ENCODE data around the gene EFNA5. TPM values are rescaled to one million over a fixed set of nuclear protein-coding genes. Genes with fewer than 3 reads are reported as not detected.

Gene EFNA5
- total and polyA plus RNA-seq, 2 donors = 1.7 to 3.6 TPM

- no peaks in the 10 kb centered on the region for H3K27me3 ChIP-seq (ENCODE audit: control insufficient read depth in 2 of 2, insufficient read depth in 1 of 2, low read length in 1 of 2)
- 69% methylated on average over 3 of the region's 3 CpGs for WGBS
- no peaks in the 10 kb centered on the region for H3K36me3 ChIP-seq (ENCODE audit: control insufficient read depth in 2 of 2, insufficient read depth in 2 of 2, low read length in 1 of 2)
- no peak overlapping the region for H3K27ac ChIP-seq (ENCODE audit: low read depth in 1 of 2, low read length in 1 of 2)
- DNase-seq (ENCODE audit: low read depth in 6 of 9, low spot score in 9 of 9) = no peak
- H3K4me1 ChIP-seq (ENCODE audit: control insufficient read depth in 2 of 2, insufficient read depth in 2 of 2, low read length in 2 of 2) = no peaks in the 10 kb centered on the region
- no peak overlapping the region for H3K4me3 ChIP-seq (ENCODE audit: low read length in 2 of 2)
- H3K9me3 ChIP-seq (ENCODE audit: control insufficient read depth in 2 of 2, insufficient read depth in 1 of 2, low read length in 1 of 2) = no peaks in the 10 kb centered on the region
These were observed 34.2 kb downstream of the EFNA5 start for GRCh38 chr5:107636555-107636954.

- DNase-seq (ENCODE audit: low read depth in 6 of 9, low spot score in 9 of 9) = no peak
- Histone ChIP-seq H3K4me1 (ENCODE audit: control insufficient read depth in 2 of 2, insufficient read depth in 2 of 2, low read length in 2 of 2) (no peaks in the 10 kb centered on the region), H3K9me3 (ENCODE audit: control insufficient read depth in 2 of 2, insufficient read depth in 1 of 2, low read length in 1 of 2) (no peaks in the 10 kb centered on the region), H3K4me3 (ENCODE audit: low read length in 2 of 2) (no peak overlapping the region), H3K27me3 (ENCODE audit: control insufficient read depth in 2 of 2, insufficient read depth in 1 of 2, low read length in 1 of 2) (no peaks in the 10 kb centered on the region), H3K27ac (ENCODE audit: low read depth in 1 of 2, low read length in 1 of 2) (no peak overlapping the region), H3K36me3 (ENCODE audit: control insufficient read depth in 2 of 2, insufficient read depth in 2 of 2, low read length in 1 of 2) (no peaks in the 10 kb centered on the region)
- 77% methylated on average over 4 of the region's 4 CpGs for WGBS
These were observed 34.7 kb downstream of the EFNA5 start for GRCh38 chr5:107636068-107636467.

- Histone ChIP-seq H3K4me3 (ENCODE audit: low read length in 2 of 2) (no peak overlapping the region), H3K9me3 (ENCODE audit: control insufficient read depth in 2 of 2, insufficient read depth in 1 of 2, low read length in 1 of 2) (no peaks in the 10 kb centered on the region), H3K27ac (ENCODE audit: low read depth in 1 of 2, low read length in 1 of 2) (no peak overlapping the region), H3K36me3 (ENCODE audit: control insufficient read depth in 2 of 2, insufficient read depth in 2 of 2, low read length in 1 of 2) (no peaks in the 10 kb centered on the region), H3K4me1 (ENCODE audit: control insufficient read depth in 2 of 2, insufficient read depth in 2 of 2, low read length in 2 of 2) (no peaks in the 10 kb centered on the region), H3K27me3 (ENCODE audit: control insufficient read depth in 2 of 2, insufficient read depth in 1 of 2, low read length in 1 of 2) (no peaks in the 10 kb centered on the region)
- no peak for DNase-seq (ENCODE audit: low read depth in 6 of 9, low spot score in 9 of 9)
- WGBS = 94% methylated on average over 7 of the region's 7 CpGs
These were observed 35.5 kb downstream of the EFNA5 start for GRCh38 chr5:107634981-107635848.

- H3K4me1 ChIP-seq (ENCODE audit: control insufficient read depth in 2 of 2, insufficient read depth in 2 of 2, low read length in 2 of 2) = no peaks in the 10 kb centered on the region
- no peaks in the 10 kb centered on the region for H3K27me3 ChIP-seq (ENCODE audit: control insufficient read depth in 2 of 2, insufficient read depth in 1 of 2, low read length in 1 of 2)
- H3K27ac ChIP-seq (ENCODE audit: low read depth in 1 of 2, low read length in 1 of 2) = no peak overlapping the region
- H3K36me3 ChIP-seq (ENCODE audit: control insufficient read depth in 2 of 2, insufficient read depth in 2 of 2, low read length in 1 of 2) = no peaks in the 10 kb centered on the region
- no peaks in the 10 kb centered on the region for H3K9me3 ChIP-seq (ENCODE audit: control insufficient read depth in 2 of 2, insufficient read depth in 1 of 2, low read length in 1 of 2)
- WGBS = 96% methylated on average over 11 of the region's 11 CpGs
- DNase-seq (ENCODE audit: low read depth in 6 of 9, low spot score in 9 of 9) = no peak
- H3K4me3 ChIP-seq (ENCODE audit: low read length in 2 of 2) = no peak overlapping the region
These were observed 37.4 kb downstream of the EFNA5 start for GRCh38 chr5:107633171-107633901.

- Histone ChIP-seq H3K27me3 (ENCODE audit: control insufficient read depth in 2 of 2, insufficient read depth in 1 of 2, low read length in 1 of 2) (no peaks in the 10 kb centered on the region), H3K36me3 (ENCODE audit: control insufficient read depth in 2 of 2, insufficient read depth in 2 of 2, low read length in 1 of 2) (no peaks in the 10 kb centered on the region), H3K9me3 (ENCODE audit: control insufficient read depth in 2 of 2, insufficient read depth in 1 of 2, low read length in 1 of 2) (no peaks in the 10 kb centered on the region), H3K4me1 (ENCODE audit: control insufficient read depth in 2 of 2, insufficient read depth in 2 of 2, low read length in 2 of 2) (no peaks in the 10 kb centered on the region), H3K4me3 (ENCODE audit: low read length in 2 of 2) (no peak overlapping the region), H3K27ac (ENCODE audit: low read depth in 1 of 2, low read length in 1 of 2) (no peak overlapping the region)
- no peak for DNase-seq (ENCODE audit: low read depth in 6 of 9, low spot score in 9 of 9)
- 94% methylated on average over 4 of the region's 4 CpGs for WGBS
These were observed 38.9 kb downstream of the EFNA5 start for GRCh38 chr5:107631805-107632362.

- H3K27ac ChIP-seq (ENCODE audit: low read depth in 1 of 2, low read length in 1 of 2) = no peak overlapping the region
- no peaks in the 10 kb centered on the region for H3K9me3 ChIP-seq (ENCODE audit: control insufficient read depth in 2 of 2, insufficient read depth in 1 of 2, low read length in 1 of 2)
- H3K27me3 ChIP-seq (ENCODE audit: control insufficient read depth in 2 of 2, insufficient read depth in 1 of 2, low read length in 1 of 2) = no peaks in the 10 kb centered on the region
- H3K36me3 ChIP-seq (ENCODE audit: control insufficient read depth in 2 of 2, insufficient read depth in 2 of 2, low read length in 1 of 2) = no peaks in the 10 kb centered on the region
- no peaks in the 10 kb centered on the region for H3K4me1 ChIP-seq (ENCODE audit: control insufficient read depth in 2 of 2, insufficient read depth in 2 of 2, low read length in 2 of 2)
- H3K4me3 ChIP-seq (ENCODE audit: low read length in 2 of 2) = no peak overlapping the region
- no peak for DNase-seq (ENCODE audit: low read depth in 6 of 9, low spot score in 9 of 9)
- WGBS = over 99% methylated on average over 2 of the region's 2 CpGs
These were observed 40.6 kb downstream of the EFNA5 start for GRCh38 chr5:107630184-107630583.

GRCh38 chr5:107624235-107624634 is 46.5 kb downstream of the EFNA5 start:
- no peak overlapping the region for H3K4me3 ChIP-seq (ENCODE audit: low read length in 2 of 2)
- no peaks in the 10 kb centered on the region for H3K36me3 ChIP-seq (ENCODE audit: control insufficient read depth in 2 of 2, insufficient read depth in 2 of 2, low read length in 1 of 2)
- no peaks in the 10 kb centered on the region for H3K9me3 ChIP-seq (ENCODE audit: control insufficient read depth in 2 of 2, insufficient read depth in 1 of 2, low read length in 1 of 2)
- H3K4me1 ChIP-seq (ENCODE audit: control insufficient read depth in 2 of 2, insufficient read depth in 2 of 2, low read length in 2 of 2) = no peaks in the 10 kb centered on the region
- H3K27me3 ChIP-seq (ENCODE audit: control insufficient read depth in 2 of 2, insufficient read depth in 1 of 2, low read length in 1 of 2) = no peaks in the 10 kb centered on the region
- WGBS = 99% methylated on average over 1 of the region's 1 CpG
- DNase-seq (ENCODE audit: low read depth in 6 of 9, low spot score in 9 of 9) = no peak
- no peak overlapping the region for H3K27ac ChIP-seq (ENCODE audit: low read depth in 1 of 2, low read length in 1 of 2)

GRCh38 chr5:107621089-107621488 is 49.6 kb downstream of the EFNA5 start:
- no peak for DNase-seq (ENCODE audit: low read depth in 6 of 9, low spot score in 9 of 9)
- 98% methylated on average over 1 of the region's 1 CpG for WGBS
- Histone ChIP-seq H3K27me3 (ENCODE audit: control insufficient read depth in 2 of 2, insufficient read depth in 1 of 2, low read length in 1 of 2) (no peaks in the 10 kb centered on the region), H3K4me3 (ENCODE audit: low read length in 2 of 2) (no peak overlapping the region), H3K36me3 (ENCODE audit: control insufficient read depth in 2 of 2, insufficient read depth in 2 of 2, low read length in 1 of 2) (no peaks in the 10 kb centered on the region), H3K27ac (ENCODE audit: low read depth in 1 of 2, low read length in 1 of 2) (no peak overlapping the region), H3K9me3 (ENCODE audit: control insufficient read depth in 2 of 2, insufficient read depth in 1 of 2, low read length in 1 of 2) (no peaks in the 10 kb centered on the region), H3K4me1 (ENCODE audit: control insufficient read depth in 2 of 2, insufficient read depth in 2 of 2, low read length in 2 of 2) (no peaks in the 10 kb centered on the region)

- Histone ChIP-seq H3K27ac (ENCODE audit: low read depth in 1 of 2, low read length in 1 of 2) (no peak overlapping the region), H3K27me3 (ENCODE audit: control insufficient read depth in 2 of 2, insufficient read depth in 1 of 2, low read length in 1 of 2) (no peaks in the 10 kb centered on the region), H3K4me1 (ENCODE audit: control insufficient read depth in 2 of 2, insufficient read depth in 2 of 2, low read length in 2 of 2) (no peaks in the 10 kb centered on the region), H3K36me3 (ENCODE audit: control insufficient read depth in 2 of 2, insufficient read depth in 2 of 2, low read length in 1 of 2) (no peaks in the 10 kb centered on the region), H3K9me3 (ENCODE audit: control insufficient read depth in 2 of 2, insufficient read depth in 1 of 2, low read length in 1 of 2) (no peaks in the 10 kb centered on the region), H3K4me3 (ENCODE audit: low read length in 2 of 2) (no peak overlapping the region)
- WGBS = 88% methylated on average over 2 of the region's 2 CpGs
- DNase-seq (ENCODE audit: low read depth in 6 of 9, low spot score in 9 of 9) = no peak
These were observed 51.0 kb downstream of the EFNA5 start for GRCh38 chr5:107619781-107620180.
